H1 (cell line): ENCODE results near the gene GLMP. TPM values are rescaled to one million over a fixed set of nuclear protein-coding genes. Genes with fewer than 3 reads are reported as not detected.

Experiments
- CEBPB ChIP-seq: IDR thresholded peaks from 2 replicates; pipeline ENCODE4 v1.6.1; 2012; ENCODE audit warnings: low read depth, low read length
- E2F6 ChIP-seq: IDR thresholded peaks from 2 replicates; pipeline ENCODE4 v1.6.1; 2012; ENCODE audit warnings: inconsistent platforms
- HDAC2 ChIP-seq, 2 experiments: fragments of 300-600 bp in 1 of 2; sonication (generic) in 1 of 2; IDR thresholded peaks; 2 replicates each; pipeline ENCODE4 v1.6.1; 2011 to 2012; ENCODE audit warnings: low read depth in 2 of 2, low read length in 2 of 2, mild to moderate bottlenecking in 2 of 2, moderate library complexity in 2 of 2, borderline replicate concordance in 1 of 2, inconsistent platforms in 1 of 2
- RFX5 ChIP-seq: IDR thresholded peaks from 2 replicates; pipeline ENCODE4 v1.6.1; 2011; ENCODE audit warnings: low read depth, low read length, improper control_type of control experiment, borderline replicate concordance
- TCF12 ChIP-seq: IDR thresholded peaks from 2 replicates; pipeline ENCODE4 v1.6.1; 2011; ENCODE audit warnings: low read depth, mild to moderate bottlenecking, low read length
- polyA plus RNA-seq, 7 experiments: library from polyadenylated mRNA; depleted of rRNA in 3 of 7; stranded (reverse) in 5 of 7; unstranded in 2 of 7; fragments of >200 nt in 5 of 7; fragments of 200-250 nt in 2 of 7; gene quantifications; 1 replicate in 5 of 7; 2 replicates in 1 of 7; 4 replicates in 1 of 7; pipeline versions ENCODE4 v1.2.1 to v1.2.3, GENCODE V29; 2011 to 2013; ENCODE audit warnings: missing spikeins in 2 of 7, mixed read lengths in 2 of 7
- total RNA-seq: library from RNA; stranded (reverse); fragmentation: NEBNext Ultra II Directional; extraction: Animal tissue kit (Norgen Biotek cat#: 25700); gene quantifications from 2 replicates; pipeline ENCODE4 v1.2.1, GENCODE V29; 2021

The GLMP gene
- total and polyA plus RNA-seq, 2 of the 8 experiments (the other 6 are each of a cell fraction or from before 2014, with no cell fraction given): 48.1 to 59.5 TPM

DNA sequence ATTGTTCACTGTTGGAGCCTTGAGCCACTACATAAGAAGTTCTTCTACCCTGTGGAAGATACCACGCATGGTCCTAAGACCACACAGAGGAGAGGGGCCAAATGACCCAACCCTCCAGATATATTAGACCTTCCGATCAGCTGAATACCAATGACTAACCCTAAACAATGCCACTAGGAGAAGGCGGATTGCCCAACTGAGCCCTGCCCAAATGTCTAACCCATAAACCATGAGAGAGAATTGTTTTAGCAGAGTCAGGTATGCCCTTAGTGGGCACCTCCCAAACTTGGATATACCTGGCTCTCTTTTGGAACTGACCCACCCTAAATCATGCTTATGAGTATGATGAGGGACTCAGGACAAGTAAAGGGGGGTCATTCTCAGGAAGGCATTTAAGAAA, 25.2 kb downstream of the GLMP start (continued):
- TF ChIP-seq E2F6: no peak
- TF ChIP-seq CEBPB: no peak
- TF ChIP-seq TCF12: no peak
- TF ChIP-seq RFX5: no peak
- TF ChIP-seq HDAC2 (IDR thresholded peaks at IDR 0.05; ENCODE audit: borderline replicate concordance in 1 of 2, low read depth in 2 of 2, low read length in 2 of 2): no peak
